AG04449 (cell line): ENCODE results near the gene TARBP1.
"Not testable (repeated sequence)": the region's sequence is repeated elsewhere in the genome, so short reads cannot be mapped to it uniquely, and the experiment has no call there.

ENCODE experiments used
- CTCF ChIA-PET: fragments of 350-600 bp; formaldehyde crosslinking; extraction: SDS; loops from one replicate; lab custom pipeline; 2021; ENCODE audit warnings: antibody characterized with exemption; lab: Yijun Ruan, JAX
- POLR2A ChIA-PET: fragments of 400-600, 350-600 bp; formaldehyde crosslinking; extraction: SDS; loops from one replicate; lab custom pipeline; 2020; ENCODE audit warnings: antibody characterized with exemption, inconsistent platforms; lab: Yijun Ruan, JAX
- DNase-seq: peaks from one replicate; pipeline ENCODE4 v3.0.0-alpha.2; 2010; ENCODE audit warnings: low read depth, low spot score
- H3K4me3 ChIP-seq: 2 replicates; pipeline ENCODE4 v1.5.1; 2011; ENCODE audit warnings: low read depth, mild to moderate bottlenecking, control low read depth, low read length
- TF ChIP-seq, protein P1 (sequence below): IDR thresholded peaks from one replicate; pipeline ENCODE4 v1.5.1; 2011; ENCODE audit warnings: mild to moderate bottlenecking, moderate library complexity, low read length, control low read depth, inconsistent platforms; ENCODE audit not compliant: insufficient read depth; ENCODE audit errors: missing control alignments

The TARBP1 gene

DNA sequence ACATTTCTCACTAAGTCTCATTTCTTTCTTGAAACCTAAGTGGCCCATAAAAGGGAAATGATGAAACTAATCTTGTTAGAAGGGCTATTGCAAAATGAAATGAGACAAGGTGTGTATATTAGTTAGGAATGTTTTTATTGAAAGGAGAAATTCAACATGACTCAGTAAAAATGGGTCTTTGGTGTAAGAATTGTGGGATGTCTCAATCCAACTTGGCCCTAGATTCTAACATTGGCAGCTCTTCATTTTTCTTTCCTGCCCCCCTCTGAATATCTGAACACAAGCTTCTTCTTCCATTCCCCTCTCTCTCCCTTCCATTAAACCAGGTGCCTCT is 26.8 kb upstream of the TARBP1 start:
- H3K4me3 ChIP-seq, result no peak overlapping the region
- ChIA-PET POLR2A (interaction anchor here (1.0 kb wide), 1 partner anchor 9 kb away, joined by 3 read pairs; no protein-coding TSS in a partner anchor), CTCF (interaction anchor here (0.7 to 1.9 kb wide), 3 partner anchors 12 to 106 kb away, joined by 3 to 4 read pairs (median 4); no protein-coding TSS in a partner anchor)
- TF ChIP-seq, protein P1, sequence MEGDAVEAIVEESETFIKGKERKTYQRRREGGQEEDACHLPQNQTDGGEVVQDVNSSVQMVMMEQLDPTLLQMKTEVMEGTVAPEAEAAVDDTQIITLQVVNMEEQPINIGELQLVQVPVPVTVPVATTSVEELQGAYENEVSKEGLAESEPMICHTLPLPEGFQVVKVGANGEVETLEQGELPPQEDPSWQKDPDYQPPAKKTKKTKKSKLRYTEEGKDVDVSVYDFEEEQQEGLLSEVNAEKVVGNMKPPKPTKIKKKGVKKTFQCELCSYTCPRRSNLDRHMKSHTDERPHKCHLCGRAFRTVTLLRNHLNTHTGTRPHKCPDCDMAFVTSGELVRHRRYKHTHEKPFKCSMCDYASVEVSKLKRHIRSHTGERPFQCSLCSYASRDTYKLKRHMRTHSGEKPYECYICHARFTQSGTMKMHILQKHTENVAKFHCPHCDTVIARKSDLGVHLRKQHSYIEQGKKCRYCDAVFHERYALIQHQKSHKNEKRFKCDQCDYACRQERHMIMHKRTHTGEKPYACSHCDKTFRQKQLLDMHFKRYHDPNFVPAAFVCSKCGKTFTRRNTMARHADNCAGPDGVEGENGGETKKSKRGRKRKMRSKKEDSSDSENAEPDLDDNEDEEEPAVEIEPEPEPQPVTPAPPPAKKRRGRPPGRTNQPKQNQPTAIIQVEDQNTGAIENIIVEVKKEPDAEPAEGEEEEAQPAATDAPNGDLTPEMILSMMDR, result no peak
- no peak for DNase-seq

DNA sequence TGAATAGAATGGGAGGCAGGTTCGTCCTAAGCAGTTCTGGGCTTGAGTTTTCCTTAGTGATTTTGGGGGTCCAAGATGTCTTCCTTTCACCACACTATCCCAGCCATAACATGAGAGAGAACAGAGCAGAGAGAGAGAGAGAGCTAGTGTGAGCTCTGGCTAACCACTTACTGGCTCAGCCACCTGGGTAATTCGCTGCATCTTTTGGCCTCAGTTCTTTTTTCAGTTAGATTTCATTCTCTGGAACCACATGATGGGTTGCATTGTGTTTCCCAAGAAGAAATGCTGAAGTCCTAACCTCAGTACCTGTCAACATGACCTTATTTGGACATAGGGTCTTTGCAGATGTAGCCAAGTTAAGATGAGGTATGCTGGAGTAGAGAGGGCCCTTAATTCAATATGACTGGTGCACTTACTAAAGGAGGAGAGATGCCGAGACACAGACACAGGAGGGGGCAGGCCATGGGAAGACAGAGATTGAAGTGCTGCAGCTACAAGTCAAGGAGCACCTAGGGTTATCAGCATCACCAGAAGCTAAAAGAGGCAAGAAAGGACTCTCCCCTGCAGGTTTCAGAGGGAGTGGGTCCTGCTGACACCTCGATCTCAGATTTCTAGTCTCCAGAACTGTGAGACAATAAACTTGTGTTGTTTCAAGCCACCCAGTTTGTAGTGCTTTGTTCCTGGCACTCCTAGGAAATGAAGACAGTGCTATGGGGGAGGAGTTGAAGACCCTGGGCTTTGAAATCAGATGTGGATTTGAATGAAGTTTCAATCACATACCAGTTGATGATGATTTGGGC is 26.2 kb upstream of the TARBP1 start:
- ChIA-PET CTCF (interaction anchor here (0.7 to 1.9 kb wide), 4 partner anchors 13 to 579 kb away, joined by 3 to 4 read pairs (median 4); no protein-coding TSS in a partner anchor), POLR2A (interaction anchor here (1.0 kb wide), 1 partner anchor 10 kb away, joined by 3 read pairs; no protein-coding TSS in a partner anchor)
- DNase-seq, result no peak
- TF ChIP-seq, protein P1, result no peak
- no peak overlapping the region for H3K4me3 ChIP-seq

DNA sequence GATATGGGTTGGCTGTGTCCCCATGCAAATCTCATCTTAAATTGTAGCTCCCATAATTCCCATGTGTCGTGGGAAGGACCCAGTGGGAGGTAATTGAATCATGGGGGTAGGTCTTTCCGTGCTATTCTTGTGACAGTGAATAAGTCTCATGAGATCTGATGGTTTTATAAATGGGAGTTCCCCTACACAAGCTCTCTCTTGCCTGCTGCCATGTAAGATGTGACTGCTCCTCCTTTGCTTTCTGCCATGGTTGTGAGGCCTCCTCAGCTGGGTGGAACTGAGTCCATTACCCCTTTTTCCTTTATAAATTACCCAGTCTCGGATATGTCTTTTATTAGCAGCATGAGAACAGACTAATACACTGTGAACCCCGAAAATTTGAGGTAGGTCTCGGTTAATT is 25.3 kb upstream of the TARBP1 start:
- POLR2A ChIA-PET, DNase-seq, H3K4me3 ChIP-seq: not testable (repeated sequence)
- CTCF ChIA-PET, result interaction anchor here (0.6 to 1.9 kb wide), 7 partner anchors 14 to 600 kb away, joined by 3 to 4 read pairs (median 4); no protein-coding TSS in a partner anchor

DNA sequence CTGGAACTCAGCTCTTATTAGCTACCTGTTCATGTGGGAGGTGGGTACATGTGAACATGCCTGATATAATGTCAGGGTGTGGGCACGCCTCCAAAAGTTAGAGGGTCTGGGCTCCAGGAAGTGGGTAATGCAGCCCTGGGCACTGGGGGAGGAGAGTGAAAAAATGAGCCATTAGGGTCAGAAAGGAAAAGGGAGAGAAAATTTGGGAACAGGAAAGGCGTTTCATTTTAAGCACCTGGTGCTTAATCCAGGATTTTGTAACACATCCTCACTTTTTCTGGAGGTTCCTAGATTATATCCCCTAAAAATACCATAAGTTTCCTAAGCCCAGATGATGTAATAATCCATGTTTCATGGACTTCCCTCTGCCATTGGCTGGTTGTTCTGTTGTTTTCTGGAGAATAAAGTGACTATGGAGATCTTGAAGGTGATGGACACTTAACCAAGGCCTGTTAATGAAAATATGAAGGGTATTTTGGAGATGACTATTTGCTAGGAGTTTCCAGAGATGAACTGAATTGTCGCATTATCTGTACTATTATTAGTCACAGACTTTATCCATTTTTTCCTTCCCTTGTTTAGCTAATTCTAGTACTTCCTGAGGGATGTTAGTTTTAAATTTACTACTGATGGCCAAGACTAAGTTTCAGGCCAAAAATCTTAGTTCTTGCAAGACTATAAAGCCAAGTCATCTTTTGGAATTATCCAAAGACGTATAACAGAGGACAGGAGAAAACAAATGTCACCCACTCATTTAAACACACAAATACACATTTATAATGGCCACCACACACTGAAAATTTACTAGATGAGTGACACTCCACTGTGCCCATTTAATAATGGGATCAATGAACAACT is 24.4 kb upstream of the TARBP1 start:
- ChIA-PET CTCF (interaction anchor here (0.6 to 1.7 kb wide), 5 partner anchors 466 to 601 kb away, joined by 3 to 4 read pairs (median 4); no protein-coding TSS in a partner anchor), POLR2A (no interaction called here)
- TF ChIP-seq, protein P1, result no peak
- H3K4me3 ChIP-seq, result no peak overlapping the region
- DNase-seq, result no peak

DNA sequence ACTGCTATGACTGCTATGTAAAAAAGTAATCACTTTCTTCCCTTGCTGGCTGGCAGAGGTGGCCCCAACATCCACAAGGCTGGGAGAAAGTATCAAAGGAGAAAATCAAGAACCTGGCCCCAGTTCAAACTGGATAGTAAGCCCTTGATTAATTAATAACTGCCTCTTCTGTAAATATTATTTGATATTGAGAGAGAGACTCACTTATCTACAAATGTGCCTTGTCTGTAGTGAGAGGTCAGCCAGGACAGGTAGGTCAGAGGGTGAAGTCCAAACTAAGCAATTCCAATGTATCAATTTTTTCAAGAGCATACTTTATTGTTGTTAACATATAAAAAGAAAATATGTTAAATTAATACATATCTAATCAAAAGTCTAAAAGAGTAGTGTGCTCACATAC is 23.8 kb upstream of the TARBP1 start:
- TF ChIP-seq, protein P1, result no peak
- POLR2A ChIA-PET, result no interaction called here
- CTCF ChIA-PET, result no interaction called here
- no peak for DNase-seq
- H3K4me3 ChIP-seq, result no peak overlapping the region

DNA sequence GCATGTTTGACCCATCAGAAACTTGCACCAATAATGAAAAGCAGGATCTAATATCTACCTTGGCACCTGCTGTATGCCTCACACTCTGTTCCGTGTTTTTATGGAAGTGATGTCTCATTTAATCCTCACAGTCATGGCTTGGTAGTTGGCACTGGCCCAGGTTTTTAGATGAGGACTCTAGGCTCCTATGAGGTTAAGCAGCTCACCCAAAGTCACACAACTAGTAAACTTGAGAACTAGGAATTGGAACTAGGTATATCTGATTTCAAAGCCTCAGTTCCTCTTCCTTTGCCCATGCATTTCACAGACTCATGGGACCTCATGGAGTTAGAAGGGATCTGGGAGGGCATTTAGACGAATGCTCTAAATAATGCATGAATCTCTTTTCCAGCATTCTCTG is 21.3 kb upstream of the TARBP1 start:
- no peak for DNase-seq
- no peak overlapping the region for H3K4me3 ChIP-seq
- ChIA-PET POLR2A (no interaction called here), CTCF (interaction anchor here (0.9 to 6.5 kb wide), 20 partner anchors 10 to 612 kb away, joined by 3 to 55 read pairs (median 6); no protein-coding TSS in a partner anchor)
- TF ChIP-seq, protein P1, result no peak
